A172 (cell line): ENCODE results near the gene RIMS1. TPM values are rescaled to one million over a fixed set of nuclear protein-coding genes. Genes with fewer than 3 reads are reported as not detected.
"Not testable (repeated sequence)": the region's sequence is repeated elsewhere in the genome, so short reads cannot be mapped to it uniquely, and the experiment has no call there.

Experiments
- DNase-seq: peaks from one replicate; pipeline ENCODE4 v3.0.0-alpha.2; 2015; ENCODE audit warnings: low spot score
- total RNA-seq: library from RNA; depleted of rRNA; stranded (reverse); fragments of >200 nt; shearing (Covaris generic); gene quantifications from 2 replicates; pipeline ENCODE4 v1.2.3, GENCODE V29; 2014

Gene RIMS1
- total RNA-seq, 1 experiment from 2014 or later = not detected

DNA sequence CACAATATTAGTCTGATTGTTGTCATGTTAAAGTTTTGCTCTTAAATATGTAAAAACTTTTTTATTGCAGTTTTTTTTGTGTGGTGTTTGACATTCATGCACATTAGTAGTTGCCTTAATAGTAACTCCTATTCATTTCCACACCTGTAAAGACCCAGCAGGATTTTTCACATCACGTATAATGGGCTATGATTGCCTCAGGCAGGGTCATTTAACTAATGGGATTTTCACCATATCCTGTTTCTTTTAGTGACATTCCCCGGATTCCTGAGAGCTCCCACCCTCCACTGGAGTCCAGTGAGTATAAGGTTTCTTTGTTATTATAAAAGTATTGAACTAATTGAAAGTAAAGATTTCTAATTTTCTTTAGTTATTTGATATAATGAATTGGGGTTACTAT, 359.2 kb downstream of the RIMS1 start:
- DNase-seq = no peak

DNA sequence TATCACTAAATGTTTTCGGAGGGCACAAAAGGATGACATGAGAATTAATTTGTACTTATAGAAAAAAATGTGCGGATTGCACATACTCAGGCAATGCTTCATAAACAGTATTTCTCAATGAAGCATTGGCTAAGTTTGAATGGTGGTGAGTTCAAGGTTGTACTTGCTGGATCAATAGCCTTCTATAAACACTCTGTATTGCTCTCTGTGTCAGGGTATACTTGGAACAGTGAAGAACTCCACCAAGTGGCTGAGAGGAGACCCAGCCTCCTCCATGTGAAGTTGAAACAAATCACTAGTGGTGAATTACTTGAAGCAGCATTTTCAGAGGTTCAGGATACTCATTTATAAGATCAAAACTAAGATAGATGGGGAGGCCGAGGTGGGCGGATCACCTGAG, 360.6 kb downstream of the RIMS1 start:
- DNase-seq = no peak

DNA sequence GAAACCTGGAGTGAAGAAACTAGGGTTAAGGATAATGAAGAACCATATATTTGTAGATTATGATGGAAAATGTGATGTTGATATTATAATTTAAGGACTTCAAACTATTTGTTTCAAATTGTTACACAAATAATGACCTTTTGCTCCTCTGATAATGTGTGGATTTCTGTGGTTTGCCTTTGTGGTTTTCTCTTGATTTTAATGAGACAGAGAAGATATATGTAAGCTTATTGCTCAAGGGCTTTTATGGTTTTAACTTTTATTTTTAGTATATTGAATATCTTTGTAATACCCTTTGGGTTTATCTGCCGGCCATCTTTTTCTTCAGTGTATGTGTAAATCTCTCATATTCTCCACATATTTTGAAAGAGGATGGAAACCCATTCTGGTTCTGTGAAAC, 362.3 kb downstream of the RIMS1 start:
- no peak for DNase-seq

DNA sequence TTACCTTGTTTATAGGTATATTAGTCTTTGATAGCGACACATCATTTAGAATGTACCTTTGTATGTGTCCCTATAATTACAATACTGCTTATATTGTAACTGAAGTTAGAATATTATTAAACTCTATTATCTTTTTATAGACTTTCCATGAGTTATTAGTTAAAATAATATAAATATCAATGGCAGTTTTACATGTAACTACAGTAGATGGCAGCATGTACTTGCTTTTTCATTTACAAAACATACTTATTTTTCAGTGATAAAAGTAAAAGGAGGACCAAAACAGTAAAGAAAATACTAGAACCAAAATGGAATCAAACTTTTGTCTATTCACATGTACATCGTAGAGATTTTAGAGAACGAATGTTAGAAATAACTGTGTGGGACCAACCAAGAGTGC, 364.3 kb downstream of the RIMS1 start:
- DNase-seq = no peak

DNA sequence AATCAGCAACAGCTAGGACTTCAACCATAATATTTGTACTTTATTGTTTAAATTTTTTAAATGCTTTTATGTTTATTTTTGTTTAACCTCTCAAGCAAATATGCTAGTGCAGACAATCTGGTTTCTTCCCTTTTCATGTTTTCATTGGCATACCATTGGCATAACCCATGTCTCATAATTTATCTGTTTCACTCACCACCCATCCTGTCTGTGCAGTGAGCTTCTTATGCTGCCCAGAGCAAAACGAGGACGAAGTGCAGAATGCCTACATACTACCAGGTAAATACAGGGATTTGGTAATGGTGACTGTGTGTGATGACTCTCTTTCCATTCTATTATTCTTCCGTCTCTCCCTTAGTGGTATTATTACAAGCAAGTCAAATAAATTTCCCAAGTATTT, 374.1 kb downstream of the RIMS1 start:
- no peak for DNase-seq

DNA sequence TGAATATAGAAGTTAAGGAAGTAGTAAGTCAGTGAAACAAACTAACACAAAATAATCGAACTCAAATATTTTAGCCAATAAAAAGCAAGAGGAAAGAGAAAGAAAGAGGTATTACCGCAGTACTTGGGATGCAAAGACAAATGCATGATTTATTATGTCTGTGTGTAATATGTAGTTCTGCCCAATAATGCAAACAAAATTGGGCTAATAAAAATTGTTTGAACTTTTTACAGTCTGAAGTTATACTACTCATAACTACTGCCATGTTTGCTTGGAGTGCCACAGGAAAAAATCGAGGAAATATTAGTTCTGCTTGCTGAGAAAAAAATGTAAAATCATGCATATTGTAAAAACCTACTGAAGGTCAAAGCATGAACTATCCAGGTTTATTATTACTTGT, 375.2 kb downstream of the RIMS1 start:
- DNase-seq = no peak

DNA sequence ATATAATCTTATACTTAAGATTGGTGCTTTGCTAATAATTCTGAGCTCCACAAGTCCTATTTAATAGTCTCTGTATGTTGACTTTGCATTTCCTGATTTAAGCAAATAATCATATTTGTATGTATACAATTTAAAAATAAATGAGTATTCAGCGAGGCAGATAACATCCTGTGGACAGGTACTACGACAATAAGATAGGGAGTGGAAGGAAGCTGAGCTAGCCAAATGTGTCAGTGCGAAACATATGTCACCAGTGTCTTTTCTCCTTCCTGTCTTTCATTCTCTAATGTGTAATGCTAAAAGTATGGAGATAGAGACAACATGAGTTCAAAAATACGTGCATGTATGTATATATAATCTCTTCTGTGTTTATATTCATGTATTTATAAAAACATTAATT, 375.9 kb downstream of the RIMS1 start:
- DNase-seq = no peak

DNA sequence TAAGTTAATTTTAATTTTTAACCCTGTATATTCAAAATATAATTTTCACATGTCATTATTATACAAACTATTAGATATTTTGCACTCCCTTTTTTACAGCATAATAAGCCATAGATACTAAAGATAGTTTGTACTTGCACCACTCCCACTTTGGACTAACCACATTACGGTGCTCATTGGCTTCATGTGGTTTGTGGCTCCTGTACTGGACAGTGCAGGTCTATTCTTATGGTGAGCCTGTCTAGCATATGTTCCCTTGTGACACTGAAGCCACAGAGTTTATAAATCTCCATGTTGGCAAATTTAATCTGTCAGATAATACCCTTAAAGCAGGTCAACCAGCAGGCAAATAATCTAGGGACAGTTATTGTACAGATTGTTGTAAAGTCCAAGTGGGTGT, 381.1 kb downstream of the RIMS1 start:
- DNase-seq = no peak

DNA sequence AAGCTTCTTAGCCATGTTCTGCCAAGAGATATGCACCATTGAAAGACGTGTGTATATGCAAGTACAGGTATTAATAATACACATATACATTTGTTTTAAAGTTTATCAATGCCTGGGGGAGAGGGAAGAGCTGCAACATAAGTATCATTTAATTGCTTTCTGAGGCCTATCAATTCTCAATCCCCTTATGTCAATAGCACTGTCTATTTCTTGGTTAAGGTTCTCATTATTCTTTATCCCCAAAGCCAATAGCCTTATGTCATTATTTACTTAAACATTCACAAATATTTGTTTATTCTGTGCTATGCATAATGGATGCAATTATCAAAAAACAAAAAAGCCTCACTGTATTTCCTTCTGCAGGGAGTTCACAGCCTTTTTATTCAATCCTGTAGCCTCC, 385.2 kb downstream of the RIMS1 start:
- no peak for DNase-seq

DNA sequence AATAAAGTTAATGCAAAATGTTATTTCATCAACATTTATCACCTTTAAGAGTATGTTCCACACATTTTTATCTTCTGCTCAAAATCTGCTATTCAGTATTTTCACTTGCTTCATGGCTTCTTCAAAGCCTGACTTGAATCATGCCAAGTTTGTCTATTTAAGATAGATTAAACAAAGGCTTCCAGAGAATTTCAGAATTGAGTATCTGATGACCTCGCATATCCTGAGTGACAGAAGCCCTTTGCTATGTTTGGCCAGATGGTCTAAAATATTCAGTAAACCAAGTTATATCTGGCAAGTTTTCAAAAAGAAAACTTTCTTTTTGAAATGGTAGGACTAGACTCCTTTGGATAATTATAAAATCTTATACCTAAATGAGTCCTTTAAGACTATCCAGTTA, 386.6 kb downstream of the RIMS1 start:
- no peak for DNase-seq

DNA sequence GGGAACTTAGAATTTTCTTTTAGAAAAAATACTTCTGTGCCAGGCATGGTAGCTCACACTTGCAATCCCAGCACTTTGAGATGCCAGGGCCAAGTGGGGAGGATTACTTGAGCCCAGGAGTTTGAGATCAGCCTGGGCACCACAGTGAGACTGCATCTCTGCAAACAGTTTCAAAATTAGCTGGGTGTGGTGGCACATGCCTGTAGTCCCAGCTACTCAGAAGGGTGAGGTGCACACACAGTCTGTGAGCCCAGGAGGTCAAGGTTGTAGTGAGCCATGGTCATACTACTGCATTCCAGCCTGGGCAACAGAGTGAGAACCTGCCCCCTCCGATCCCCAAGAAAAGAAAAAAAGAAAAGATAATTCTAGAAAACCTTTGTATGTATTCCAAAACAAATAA, 389.5 kb downstream of the RIMS1 start:
- no peak for DNase-seq

DNA sequence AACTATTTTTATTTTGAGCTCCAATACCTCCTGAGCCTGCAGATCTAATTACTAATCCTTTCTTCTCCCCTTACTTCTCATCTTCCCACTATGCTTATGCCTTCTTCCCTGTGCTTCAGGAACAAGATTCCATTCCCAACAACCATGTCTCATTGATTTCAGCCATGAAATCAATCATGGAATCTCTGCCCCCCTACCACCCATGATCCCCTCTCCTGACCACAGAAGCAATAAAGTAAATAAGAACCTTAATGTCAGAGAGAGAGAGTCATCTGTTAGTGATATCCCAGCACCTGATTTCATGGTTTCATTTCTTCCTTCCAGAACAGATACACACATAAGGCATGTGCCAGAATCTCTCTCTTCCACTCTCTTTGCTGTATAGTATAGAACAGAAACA, 395.9 kb downstream of the RIMS1 start:
- no peak for DNase-seq

DNA sequence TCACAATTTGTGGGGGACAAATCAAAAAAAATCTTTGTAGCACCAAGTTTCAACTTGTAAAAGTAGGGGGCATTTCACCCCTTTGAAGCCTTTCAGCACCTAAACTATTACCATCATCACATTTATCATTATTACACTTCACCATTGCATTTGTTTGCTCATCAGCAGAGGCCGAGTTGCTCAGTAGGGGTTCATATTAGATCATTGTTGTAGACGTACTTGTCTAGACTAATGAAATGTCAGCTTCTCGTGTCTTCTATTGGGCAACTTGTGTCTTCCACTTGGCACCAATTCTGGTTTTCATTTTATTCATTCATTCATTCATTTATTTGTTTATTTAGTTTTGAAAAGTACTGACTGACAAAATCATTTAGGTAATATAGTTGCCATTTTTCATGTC, 397.2 kb downstream of the RIMS1 start:
- no peak for DNase-seq

DNA sequence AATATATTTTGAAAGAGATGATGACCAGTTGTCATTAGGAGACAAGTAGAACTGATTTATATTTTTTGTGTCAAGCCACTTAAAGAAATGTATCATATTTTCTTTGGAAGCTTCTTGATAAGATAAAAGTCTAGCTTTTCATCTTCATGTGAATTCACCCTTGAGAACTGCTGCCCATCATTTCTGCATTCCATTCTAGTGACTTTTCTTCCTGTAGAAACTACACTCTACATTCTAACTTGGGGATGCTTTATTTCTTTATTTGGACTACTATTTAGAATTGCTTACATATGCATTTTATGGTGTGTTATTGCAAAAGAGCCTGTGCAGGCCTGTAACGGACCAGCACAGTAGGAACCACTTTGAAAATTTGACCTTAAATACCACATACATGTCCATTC, 400.6 kb downstream of the RIMS1 start:
- DNase-seq = peak; percentile 66

DNA sequence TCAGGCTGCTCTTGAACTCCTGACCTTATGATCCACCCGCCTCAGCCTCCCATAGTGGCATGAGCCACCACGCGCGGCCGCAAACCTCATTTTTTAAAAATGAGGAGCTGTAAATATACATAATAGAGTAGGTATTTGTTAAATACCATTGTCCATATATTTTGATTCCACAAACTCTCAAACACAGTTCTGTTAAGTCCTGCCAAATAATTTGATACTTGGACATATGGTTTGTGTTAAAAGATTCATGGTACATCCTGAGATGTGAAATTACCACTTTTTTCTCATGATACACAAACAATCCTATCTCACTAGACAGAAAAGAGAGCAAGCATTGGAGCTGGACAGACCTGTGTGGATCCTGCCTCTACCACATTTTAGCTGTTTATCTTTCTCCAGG, 401.5 kb downstream of the RIMS1 start:
- DNase-seq = no peak

DNA sequence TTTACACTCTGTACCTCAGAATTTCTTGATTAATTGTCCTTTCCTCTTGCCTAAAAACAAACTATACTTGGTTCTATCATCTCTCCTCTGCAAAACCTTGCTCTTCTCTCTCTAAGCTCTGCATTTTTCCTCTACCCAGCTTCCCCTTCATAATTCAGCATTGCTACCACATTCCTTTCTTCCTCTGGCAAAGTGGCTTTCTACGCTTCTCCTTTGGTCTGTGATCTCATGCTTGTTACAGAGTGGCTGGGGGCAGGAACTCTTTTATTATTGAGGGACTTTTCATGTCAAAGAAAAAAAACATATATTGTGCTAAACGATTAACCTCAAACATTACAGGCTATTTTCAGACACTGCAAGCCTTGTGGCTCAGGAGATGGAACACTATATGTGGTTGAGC, 402.2 kb downstream of the RIMS1 start:
- no peak for DNase-seq

DNA sequence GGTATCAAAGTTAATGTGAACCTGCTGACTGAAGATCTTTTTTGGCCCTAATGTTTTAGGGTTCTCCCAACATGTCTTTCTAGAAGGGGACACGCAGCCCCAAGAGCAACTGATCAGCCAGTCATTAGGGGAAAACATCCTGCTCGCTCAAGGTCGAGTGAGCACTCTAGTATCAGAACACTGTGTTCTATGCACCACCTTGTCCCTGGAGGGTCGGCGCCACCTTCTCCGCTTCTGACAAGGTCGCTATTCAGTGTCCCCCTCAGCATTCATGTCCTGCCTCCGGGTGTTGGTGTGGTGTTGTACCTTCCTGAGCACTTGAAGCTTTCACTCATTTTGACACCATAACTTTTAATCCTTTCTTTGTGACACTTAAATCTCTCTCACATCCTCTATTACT, 404.3 kb downstream of the RIMS1 start:
- no peak for DNase-seq

DNA sequence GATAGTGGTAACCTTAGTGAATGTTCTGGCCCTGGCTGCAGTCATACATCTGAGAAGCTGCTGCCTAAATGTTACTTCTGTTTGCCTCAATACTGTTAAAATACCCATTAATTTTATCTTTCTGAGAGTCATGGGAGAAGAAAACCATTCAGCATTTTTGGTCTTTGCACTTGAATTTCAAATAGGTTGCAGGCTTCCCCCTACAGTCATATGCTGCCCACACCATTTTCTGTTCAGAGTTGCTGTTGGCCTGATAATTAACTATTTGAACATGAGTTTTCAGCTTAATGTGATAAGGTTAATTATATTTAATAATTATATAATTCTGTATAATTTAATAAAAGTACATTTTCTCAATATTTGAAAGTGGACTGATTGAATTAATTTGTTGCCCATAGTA, 410.0 kb downstream of the RIMS1 start:
- no peak for DNase-seq

DNA sequence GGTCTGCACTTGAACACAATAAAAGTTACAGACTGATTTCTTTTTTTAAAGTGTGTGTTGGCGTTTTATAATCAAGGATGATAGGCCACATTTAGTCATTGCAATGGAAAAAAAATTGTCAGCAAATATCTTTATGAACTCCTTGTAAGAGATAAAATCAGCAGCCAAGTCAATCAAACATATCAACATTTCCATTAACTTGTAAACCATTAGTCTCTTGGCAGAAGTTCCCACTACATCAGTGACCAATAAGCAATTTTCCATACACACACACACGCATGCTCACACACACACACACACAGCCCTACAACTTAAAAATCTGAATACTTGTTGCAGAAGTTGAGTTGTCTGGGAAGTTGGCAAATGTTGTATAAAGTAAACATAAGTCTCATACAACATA, 419.6 kb downstream of the RIMS1 start:
- DNase-seq = no peak

DNA sequence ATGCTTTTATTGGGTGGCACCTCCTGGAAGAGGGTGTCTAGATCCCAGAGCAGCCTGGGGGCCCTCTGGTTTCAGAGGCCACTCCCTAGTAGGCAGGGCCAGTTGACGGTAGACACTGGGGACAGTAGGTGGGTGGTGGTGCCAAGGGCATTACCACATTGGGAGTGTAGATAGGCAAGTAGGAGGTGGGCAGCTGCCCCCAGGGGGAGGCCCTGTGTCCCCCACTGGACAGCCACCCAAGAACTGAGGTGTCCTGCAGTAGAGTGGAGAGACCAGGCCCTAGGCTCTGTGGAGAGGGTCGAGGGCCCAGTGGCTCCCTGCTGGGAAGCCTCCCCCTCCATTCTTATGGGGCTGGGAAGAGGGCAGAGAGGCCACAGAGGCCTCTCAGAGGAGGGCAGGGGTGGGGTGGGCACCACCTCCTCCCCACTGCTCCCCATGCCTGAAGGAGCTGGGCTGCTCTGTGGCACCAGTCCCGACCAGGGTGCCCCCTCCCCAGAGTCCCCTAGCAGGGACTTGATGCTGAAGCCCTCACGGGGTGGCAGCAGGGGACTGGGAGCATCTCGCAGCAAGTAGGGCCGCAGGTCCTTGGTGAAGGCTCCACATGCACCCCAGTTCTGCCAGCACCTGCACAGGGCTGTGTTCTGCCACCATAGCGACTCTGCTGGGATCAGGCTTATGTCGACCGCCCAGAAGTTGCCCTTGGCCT, 430.5 kb downstream of the RIMS1 start:
- no peak for DNase-seq

DNA sequence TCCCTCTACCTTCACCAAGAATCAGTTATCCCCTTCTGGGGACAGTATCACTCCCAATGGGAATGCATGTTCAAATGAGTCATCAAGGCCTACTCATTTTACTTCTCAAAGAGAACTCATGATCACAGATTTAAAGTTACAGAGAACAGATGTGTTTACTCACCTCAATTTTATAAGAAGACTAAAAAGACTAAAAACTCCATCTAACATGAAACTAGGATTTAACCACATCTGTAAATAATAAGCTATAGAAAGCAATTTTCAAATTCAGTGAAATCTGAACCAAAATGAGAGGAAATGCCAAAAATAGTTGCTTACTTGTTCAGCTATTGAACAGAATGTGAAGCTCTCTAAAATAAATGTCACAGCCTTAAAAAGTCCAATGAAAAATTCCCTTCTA, 435.4 kb downstream of the RIMS1 start:
- DNase-seq = no peak

DNA sequence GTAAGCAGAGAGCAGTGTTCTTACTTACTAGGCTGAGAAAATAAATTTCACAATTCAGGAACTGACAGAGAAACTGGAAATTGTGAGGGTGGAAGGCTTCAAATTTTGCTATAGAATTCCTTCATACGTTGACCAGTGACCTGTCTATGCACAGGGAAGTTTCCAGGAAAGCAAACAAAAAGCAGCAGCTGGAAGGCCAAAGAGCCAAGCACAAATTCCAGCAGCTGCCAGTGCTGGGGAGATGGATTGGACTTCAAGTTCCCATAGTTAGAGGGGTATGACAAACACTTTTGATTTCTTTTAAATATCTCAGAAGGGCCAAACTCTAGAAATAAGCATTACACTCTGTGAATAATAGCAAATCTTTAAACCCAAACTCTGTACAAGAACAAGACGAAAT, 436.4 kb downstream of the RIMS1 start:
- no peak for DNase-seq

DNA sequence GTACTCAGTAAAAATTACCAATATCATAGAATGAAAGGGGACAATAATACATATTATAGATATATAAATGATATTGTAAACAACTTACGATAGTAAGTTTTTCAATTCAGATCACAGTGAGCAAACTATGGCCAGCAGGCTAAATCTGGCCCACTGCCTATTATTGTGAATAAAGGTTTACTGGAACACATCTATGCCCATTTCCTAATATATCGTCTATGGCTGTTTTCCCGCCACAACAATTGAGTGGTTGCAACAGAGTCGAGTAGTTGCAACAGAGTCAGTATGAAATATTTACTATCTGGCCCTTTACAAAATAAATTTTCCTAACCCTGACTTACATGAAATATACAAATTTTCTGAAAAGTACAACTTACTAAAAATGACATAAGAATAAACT, 438.2 kb downstream of the RIMS1 start:
- DNase-seq = no peak

DNA sequence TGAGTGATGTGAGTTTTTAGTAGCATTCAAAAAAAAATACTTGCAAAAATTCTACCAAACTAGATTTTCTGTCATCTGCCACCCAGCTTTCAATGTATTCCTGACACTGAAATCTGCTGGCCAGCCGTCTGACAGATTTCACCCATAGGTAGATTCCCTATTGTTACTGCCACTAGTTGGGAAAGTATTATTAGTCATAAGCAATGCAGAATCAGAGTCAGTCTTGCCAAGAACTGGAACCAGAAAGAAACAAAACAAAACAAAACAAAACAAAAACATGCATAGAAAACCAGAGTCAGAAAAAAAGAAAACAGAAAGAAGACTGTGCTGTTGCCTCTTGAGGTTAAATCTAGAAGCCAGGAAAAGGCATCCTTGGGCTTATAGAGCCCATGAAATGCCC, 442.4 kb downstream of the RIMS1 start:
- DNase-seq = no peak

DNA sequence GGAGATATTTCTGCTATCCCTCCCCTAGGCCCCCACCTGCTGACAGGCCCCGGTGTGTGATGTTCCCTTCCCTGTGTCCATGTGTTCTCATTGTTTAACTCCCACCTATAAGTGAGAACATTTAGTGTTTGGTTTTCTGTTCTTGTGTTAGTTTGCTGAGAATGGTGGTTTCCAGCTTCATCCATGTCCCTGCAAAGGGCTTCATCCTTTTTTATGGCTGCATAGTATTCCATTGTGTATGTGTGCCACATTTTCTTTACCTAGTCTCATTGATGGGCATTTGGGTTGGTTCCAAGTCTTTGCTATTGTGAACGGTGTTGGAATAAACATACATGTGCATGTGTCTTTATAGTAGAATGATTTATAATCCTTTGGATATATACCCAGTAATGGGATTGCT, 448.9 kb downstream of the RIMS1 start:
- DNase-seq = not testable (repeated sequence)
